ENCODE measurements around the gene HOXA4.

Gene HOXA4

DNA sequence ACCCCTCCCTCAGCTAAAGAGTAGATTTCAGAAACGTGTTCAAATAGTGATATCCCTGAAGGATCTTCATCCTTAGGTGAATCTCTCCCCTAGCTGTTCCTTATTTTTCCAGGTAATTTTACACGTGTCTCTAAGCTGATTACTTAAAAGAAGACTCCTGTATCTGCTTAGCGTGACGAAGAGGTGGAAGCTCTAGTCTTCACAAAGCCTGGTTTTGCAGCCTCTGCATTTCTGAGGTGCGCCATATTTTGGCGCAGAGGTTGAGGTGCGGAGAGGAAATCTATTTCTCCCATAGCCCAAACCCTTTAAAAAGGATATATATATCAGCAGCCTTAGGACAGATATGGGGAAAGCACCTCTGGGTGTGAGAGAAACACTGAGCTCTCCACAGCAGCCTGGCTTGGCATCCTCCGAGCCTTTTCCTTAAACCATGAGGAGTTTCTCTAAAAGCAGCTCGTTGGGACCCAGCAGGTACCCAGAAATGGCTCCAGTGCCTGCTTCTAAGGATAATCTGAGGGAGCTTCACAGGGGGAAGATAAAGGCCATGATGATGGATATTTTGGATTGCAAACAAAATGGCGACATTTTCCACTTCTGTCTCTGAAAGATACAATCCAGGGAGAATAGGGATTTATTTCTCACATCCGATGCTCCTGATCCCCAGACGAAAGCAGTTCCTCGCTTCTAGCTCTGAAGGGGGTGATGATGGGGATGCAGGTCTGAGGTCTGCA lies 25.1 kb downstream of the HOXA4 start:
- no peak for FAIRE-seq
- TF ChIP-seq, protein P1, sequence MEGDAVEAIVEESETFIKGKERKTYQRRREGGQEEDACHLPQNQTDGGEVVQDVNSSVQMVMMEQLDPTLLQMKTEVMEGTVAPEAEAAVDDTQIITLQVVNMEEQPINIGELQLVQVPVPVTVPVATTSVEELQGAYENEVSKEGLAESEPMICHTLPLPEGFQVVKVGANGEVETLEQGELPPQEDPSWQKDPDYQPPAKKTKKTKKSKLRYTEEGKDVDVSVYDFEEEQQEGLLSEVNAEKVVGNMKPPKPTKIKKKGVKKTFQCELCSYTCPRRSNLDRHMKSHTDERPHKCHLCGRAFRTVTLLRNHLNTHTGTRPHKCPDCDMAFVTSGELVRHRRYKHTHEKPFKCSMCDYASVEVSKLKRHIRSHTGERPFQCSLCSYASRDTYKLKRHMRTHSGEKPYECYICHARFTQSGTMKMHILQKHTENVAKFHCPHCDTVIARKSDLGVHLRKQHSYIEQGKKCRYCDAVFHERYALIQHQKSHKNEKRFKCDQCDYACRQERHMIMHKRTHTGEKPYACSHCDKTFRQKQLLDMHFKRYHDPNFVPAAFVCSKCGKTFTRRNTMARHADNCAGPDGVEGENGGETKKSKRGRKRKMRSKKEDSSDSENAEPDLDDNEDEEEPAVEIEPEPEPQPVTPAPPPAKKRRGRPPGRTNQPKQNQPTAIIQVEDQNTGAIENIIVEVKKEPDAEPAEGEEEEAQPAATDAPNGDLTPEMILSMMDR (IDR thresholded peaks at IDR 0.05; ENCODE audit: insufficient read depth, missing control alignments): no peak
- no peak for DNase-seq (ENCODE audit: insufficient read length, low spot score)

DNA sequence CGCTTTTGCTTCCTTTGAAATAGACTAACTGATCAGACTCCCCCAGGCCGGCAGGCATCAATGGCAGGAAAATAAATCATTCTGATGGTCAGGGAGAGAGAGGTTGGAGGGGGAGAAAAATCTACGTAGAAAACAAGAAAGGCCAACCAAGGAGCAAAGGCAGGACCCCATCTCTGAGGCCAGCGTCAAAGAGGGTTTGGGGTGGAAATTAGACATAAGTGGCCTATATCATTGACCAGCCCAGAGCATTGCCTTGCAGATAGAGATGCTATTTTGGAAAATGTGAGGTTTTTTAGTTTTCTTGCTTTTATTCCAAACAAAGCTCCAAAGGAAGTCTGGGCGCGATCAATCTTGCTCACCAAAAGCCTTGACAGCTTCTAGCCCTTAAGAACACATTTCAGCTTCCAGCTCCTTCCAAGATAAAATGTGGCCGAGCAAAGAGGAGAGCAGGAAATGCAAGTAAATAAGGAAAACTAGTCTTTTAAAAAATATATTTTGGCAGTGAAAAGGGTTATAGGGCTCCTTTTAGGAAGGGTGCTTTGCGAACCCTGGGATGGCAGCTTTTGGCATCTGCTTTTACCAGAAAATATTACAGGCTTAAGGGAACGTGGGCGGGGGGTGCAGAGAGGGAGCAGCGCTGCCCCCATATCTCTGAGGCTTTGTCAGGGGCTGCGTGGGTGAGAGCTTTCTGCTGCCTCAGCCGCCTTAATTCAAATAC lies 26.1 kb downstream of the HOXA4 start:
- FAIRE-seq: no peak
- DNase-seq (ENCODE audit: insufficient read length, low spot score): no peak
- TF ChIP-seq, protein P1 (IDR thresholded peaks at IDR 0.05; ENCODE audit: insufficient read depth, missing control alignments): no peak

DNA sequence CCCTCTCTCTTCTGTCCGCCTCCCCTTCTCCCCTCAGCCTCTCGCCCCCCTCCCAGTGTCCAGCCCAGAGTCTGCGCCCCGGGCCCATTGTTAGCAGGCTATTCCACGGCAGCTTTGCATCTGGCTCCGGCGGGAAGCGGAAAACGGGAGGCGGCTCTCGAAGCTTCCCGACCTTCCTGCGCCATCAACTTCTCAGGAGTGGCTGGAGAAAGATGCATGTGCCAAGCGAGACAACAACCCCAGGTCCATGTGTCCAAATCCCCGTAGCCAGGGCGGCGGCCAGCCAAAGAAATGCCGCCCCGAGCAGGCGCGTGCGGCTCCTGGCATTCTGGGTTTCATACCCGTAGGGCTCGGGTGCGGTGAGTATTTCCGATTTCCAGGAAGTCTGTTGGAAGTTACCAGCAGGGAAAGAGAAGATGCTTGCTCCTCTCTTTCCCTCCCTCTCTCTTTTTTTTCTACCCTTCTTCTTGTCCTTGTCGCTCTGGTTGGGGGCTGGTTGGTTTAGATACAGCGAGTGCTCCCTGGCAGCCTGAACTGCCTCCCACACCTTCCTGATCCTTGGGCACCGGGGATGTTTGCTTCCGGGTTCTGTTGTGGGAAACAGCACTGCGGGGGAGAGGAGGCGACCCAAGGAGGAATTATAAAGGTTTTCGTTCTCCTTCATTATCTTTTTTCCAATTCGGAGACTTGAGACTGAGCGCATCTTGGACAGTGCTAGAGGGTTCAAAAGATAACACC lies 26.9 kb downstream of the HOXA4 start:
- no peak for FAIRE-seq
- TF ChIP-seq, protein P1 (IDR thresholded peaks at IDR 0.05; ENCODE audit: insufficient read depth, missing control alignments): no peak

DNA sequence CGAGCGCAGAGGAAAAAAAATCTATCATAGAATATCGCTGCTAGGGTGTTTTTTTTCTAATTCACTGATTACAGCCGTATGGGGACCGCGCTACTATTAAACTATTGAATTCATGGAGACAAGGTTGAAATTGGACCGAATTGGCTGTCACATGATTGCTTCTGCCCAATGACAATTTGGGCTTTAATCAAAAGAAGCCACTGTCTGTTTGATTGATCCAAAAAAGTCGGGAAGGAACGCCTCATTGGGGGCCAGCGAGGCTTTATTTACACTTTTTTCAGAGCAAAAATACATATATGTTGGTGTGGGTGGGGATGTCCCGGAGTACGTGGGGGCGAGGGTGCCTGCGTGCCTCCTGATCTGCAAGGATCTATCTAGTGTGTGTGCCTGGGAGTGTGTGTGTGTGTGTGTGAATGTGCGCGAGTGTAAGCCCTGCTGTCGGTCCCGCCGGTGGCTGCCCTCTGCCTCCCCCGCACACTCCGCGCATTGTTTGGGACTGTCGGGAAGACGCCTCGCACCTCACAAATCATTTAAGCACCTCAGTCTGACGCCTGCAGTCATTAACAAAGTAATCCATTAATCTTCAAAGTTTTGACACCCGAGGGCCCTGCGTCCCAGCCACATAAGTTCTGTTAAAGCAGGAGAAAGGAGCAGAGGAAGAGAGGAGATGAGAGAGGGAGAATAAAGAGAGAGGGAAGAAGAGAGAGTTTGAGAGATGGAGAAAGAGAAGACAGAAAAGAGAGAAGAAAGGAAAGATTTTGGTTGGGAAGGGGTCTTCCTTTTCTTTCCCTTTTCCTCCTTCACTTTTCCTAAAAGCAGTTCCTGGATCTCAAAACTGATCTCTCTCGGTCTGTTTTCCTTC lies 27.7 kb downstream of the HOXA4 start, which contains the start of gene HOXA2:
HOXA2 (minus strand) TSS at position 103 of the 862 bp plus-strand sequence. CDS start 183 bp downstream, outside the sequence.
- FAIRE-seq: no peak

More for the DNA sequence above, 26.9 kb downstream of the HOXA4 start:
- no peak for DNase-seq (ENCODE audit: insufficient read length, low spot score)

DNA sequence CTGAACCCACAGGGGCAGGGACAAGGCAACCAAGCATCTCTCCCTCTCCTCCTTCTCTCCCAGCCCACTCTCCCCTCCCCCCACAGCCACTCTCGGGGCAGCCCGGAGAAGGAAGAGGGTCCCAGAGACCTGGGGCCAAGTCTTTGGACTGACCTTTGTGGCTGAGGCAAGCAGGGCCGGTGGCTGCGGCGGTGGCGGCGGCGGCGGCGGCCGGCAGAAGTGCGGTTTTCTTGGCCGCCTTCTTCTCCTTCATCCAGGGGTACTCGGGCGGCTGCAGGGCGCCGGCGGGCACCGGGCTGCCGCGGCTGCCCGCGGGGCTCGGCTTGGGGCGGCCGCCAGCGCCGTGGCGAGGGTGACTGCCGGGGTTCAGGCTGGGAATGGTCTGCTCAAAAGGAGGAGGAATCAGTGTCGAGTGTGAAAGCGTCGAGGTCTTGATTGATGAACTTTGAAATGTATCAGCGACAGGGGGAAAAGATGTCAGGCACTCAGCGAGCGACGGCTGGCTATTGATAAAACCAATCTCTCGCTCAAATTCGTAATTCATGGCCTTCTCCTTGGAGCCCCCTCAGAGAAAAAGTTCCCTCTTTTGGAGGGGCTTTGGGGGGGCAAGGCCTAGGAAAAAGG lies 28.5 kb downstream of the HOXA4 start:
- FAIRE-seq (no peak), DNase-seq (ENCODE audit: insufficient read length, low spot score) (no peak)
- TF ChIP-seq, protein P1 (IDR thresholded peaks at IDR 0.05; ENCODE audit: insufficient read depth, missing control alignments): no peak

More for the DNA sequence above, 27.7 kb downstream of the HOXA4 start, which contains the start of gene HOXA2:
- no peak for DNase-seq (ENCODE audit: insufficient read length, low spot score)
- TF ChIP-seq, protein P1 (IDR thresholded peaks at IDR 0.05; ENCODE audit: insufficient read depth, missing control alignments): no peak

Measured in D721Med (cell line).